ENCODE results near the gene TNS3. TPM values are rescaled to one million over a fixed set of nuclear protein-coding genes. Genes with fewer than 3 reads are reported as not detected.

The TNS3 gene
- total and polyA plus RNA-seq, 9 of the 15 experiments (the other 6 are each of a cell fraction or from before 2014, with no cell fraction given): 0.20 TPM; not detected in 8

DNA sequence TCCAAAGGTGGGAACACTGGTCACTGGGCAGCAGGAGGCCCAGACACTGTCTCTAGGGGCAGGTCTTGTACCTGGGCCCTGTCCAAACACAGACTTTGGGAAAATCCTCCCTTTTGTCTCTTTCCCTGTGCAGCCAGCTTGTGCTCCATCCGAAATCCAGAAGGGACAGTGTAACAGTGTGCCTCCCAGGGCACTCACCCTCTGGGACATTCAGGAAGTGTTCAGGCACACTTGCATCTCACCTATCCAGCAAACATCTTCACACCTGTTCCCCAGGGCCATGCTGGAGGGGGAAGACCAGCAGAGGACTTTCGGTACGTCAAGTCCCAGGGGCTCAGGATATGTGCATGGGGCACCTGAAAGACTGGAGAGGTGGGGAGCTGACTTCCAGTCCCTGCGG, 38.9 kb downstream of the TNS3 start:
- Histone ChIP-seq H3K27ac (ENCODE audit: extremely low read depth, low read depth, low read length) (no peak overlapping the region), H3K4me2 (ENCODE audit: insufficient read depth, low read length) (no peak overlapping the region)
- intact Hi-C loops (cut with micrococcal nuclease): no loop called here

More for the DNA sequence above, 38.9 kb downstream of the TNS3 start:
- Histone ChIP-seq H3K4me3 (no peak overlapping the region), H3K79me2 (ENCODE audit: control insufficient read depth, insufficient read depth, low read length) (no peaks in the 10 kb centered on the region), H3K27me3 (ENCODE audit: control insufficient read depth in 2 of 2, insufficient read depth in 2 of 2, low read length in 2 of 2) (peaks cover 9 to 81% of the 10 kb centered on the region in 2 experiments; a peak in 4 of 5 replicates), H3K4me1 (replicated peaks in 1 of 2; ENCODE audit: control insufficient read depth in 2 of 2, insufficient read depth in 2 of 2, low read length in 2 of 2) (no peaks in the 10 kb centered on the region), H3K36me3 (ENCODE audit: control insufficient read depth, insufficient read depth, low read length) (no peaks in the 10 kb centered on the region), H3K9ac (ENCODE audit: insufficient read depth in 1 of 2, low read depth in 2 of 2, low read length in 2 of 2) (no peak overlapping the region), H3K9me3 (replicated peaks; ENCODE audit: control insufficient read depth, insufficient read depth, low read depth, low read length) (no peaks in the 10 kb centered on the region), H2AFZ (ENCODE audit: low read depth, low read length) (no peak overlapping the region), H3K9me1 (ENCODE audit: control insufficient read depth, insufficient read depth, low read length) (no peaks in the 10 kb centered on the region), H4K20me1 (replicated peaks; ENCODE audit: control insufficient read depth, insufficient read depth, low read length) (no peaks in the 10 kb centered on the region; the same call in 1 of the 2 replicates)
- DNase-seq (ENCODE audit: extremely low read depth in 1 of 4, low spot score in 3 of 4): no peak
- ChIA-PET POLR2A (interaction anchor here (1.1 kb wide), 1 partner anchor 10 kb away, joined by 3 read pairs; no protein-coding TSS in a partner anchor), CTCF (ENCODE audit: low intra/inter-chr PET ratio) (no interaction called here)
- ATAC-seq: no peak
- in situ Hi-C loops (cut with MboI): no loop called here
- 5% methylated on average over 4 of the region's 4 CpGs for WGBS (ENCODE audit: insufficient coverage, low coverage, missing lambda C conversion rate)
- TF ChIP-seq MTA2 (IDR thresholded peaks at IDR 0.05; ENCODE audit: low read depth) (no peak), EWSR1 (IDR thresholded peaks at IDR 0.05; ENCODE audit: borderline replicate concordance, low read depth, partially characterized antibody) (no peak), NCOR1 (IDR thresholded peaks at IDR 0.05) (no peak), NR0B1 (IDR thresholded peaks at IDR 0.05; ENCODE audit: partially characterized antibody) (no peak), MED1 (CRISPR knock-in tag; IDR thresholded peaks at IDR 0.05; ENCODE audit: borderline replicate concordance) (no peak), TCF15 (CRISPR knock-in tag; IDR thresholded peaks at IDR 0.05) (no peak), FUS (optimal IDR thresholded peaks at IDR 0.05; ENCODE audit: low read depth, low read length) (no peak), CBX5 (IDR thresholded peaks at IDR 0.05; ENCODE audit: borderline replicate concordance, low read depth) (no peak), RAD21 (CRISPR knock-in tag; conservative IDR thresholded peaks at IDR 0.05 in 1 of 2, IDR thresholded peaks at IDR 0.05 in 1 of 2) (no peak), SRSF1 (IDR thresholded peaks at IDR 0.05; ENCODE audit: low read depth, low read length) (no peak), CTBP1 (IDR thresholded peaks at IDR 0.05; ENCODE audit: borderline replicate concordance) (no peak)
- TF ChIP-seq, protein P1, sequence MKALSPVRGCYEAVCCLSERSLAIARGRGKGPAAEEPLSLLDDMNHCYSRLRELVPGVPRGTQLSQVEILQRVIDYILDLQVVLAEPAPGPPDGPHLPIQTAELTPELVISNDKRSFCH (CRISPR knock-in tag; IDR thresholded peaks at IDR 0.05): no peak
- TF ChIP-seq, protein P1 (tag; IDR thresholded peaks at IDR 0.05): no peak
- BruUV-seq (replicated peaks): no TSS peak
- FAIRE-seq: no peak
